ENCODE data around the gene TAF3. TPM values are rescaled to one million over a fixed set of nuclear protein-coding genes. Genes with fewer than 3 reads are reported as not detected.
A peak's percentile ranks its signal among the peaks of the same experiment; 100 is the strongest.

TAF3 gene
- total RNA-seq, 1 experiment from 2014 or later: 14.5 TPM

DNA sequence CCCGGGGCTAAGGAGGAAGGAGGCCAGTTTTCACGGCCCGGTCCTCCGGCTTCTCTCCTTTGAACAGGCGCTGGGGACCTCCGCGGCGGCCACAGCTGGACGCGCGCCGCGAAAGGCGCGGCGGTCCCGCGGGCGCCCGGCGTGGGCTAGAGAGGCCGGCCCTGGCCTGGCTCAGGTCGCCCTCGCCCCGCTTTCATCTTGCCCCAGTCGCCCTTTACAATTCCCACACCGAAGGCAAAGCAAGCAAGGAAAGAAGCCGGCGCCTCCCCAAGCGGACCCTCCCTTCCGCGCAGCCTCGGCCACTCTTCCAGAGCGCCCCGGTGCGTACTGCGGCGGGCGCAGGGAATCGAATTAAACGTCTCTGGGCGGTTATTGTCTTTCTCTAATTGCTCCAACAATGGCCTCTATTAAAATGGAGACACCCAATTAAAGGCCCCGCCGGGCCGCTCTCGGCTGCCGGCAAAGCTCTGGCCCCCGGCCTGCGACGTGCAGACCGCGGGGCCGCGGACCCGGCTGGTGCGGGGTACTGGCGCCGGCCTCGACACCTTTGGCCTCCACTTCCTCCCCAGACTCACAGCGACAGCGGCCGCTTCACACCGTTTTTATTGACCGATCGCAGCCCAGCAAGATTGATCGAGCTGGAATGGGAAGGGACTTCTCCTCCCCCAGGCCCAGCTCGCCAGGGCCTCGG lies 231.7 kb downstream of the TAF3 start:
- CTCF ChIA-PET: interaction anchor here (0.6 to 0.9 kb wide), 2 partner anchors 363 to 573 kb away, joined by 3 read pairs; no protein-coding TSS in a partner anchor
- intact Hi-C loops (cut with micrococcal nuclease; ENCODE audit: unreplicated experiment): loop anchor here (5.0 to 10.0 kb wide), 4 partner anchors 178 to 705 kb away; no protein-coding TSS in a partner anchor
- Mint-ChIP-seq H3K4me3 (ENCODE audit: low read depth, unreplicated experiment) (peak overlapping the region; percentile 86), H3K4me1 (ENCODE audit: low read depth, unreplicated experiment) (peaks cover 26% of the 10 kb centered on the region), H3K36me3 (ENCODE audit: insufficient read depth, unreplicated experiment) (peaks cover 50% of the 10 kb centered on the region), H3K9me3 (ENCODE audit: low read depth, unreplicated experiment) (no peaks in the 10 kb centered on the region), H3K27ac (ENCODE audit: unreplicated experiment) (no peak overlapping the region), H3K27me3 (ENCODE audit: unreplicated experiment) (peaks cover 56% of the 10 kb centered on the region)
- DNase-seq: peak; percentile 36
- TF ChIP-seq, protein P1, sequence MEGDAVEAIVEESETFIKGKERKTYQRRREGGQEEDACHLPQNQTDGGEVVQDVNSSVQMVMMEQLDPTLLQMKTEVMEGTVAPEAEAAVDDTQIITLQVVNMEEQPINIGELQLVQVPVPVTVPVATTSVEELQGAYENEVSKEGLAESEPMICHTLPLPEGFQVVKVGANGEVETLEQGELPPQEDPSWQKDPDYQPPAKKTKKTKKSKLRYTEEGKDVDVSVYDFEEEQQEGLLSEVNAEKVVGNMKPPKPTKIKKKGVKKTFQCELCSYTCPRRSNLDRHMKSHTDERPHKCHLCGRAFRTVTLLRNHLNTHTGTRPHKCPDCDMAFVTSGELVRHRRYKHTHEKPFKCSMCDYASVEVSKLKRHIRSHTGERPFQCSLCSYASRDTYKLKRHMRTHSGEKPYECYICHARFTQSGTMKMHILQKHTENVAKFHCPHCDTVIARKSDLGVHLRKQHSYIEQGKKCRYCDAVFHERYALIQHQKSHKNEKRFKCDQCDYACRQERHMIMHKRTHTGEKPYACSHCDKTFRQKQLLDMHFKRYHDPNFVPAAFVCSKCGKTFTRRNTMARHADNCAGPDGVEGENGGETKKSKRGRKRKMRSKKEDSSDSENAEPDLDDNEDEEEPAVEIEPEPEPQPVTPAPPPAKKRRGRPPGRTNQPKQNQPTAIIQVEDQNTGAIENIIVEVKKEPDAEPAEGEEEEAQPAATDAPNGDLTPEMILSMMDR (IDR thresholded peaks at IDR 0.05; ENCODE audit: unreplicated experiment): no peak
- no TSS peak for BruUV-seq (replicated peaks)

DNA sequence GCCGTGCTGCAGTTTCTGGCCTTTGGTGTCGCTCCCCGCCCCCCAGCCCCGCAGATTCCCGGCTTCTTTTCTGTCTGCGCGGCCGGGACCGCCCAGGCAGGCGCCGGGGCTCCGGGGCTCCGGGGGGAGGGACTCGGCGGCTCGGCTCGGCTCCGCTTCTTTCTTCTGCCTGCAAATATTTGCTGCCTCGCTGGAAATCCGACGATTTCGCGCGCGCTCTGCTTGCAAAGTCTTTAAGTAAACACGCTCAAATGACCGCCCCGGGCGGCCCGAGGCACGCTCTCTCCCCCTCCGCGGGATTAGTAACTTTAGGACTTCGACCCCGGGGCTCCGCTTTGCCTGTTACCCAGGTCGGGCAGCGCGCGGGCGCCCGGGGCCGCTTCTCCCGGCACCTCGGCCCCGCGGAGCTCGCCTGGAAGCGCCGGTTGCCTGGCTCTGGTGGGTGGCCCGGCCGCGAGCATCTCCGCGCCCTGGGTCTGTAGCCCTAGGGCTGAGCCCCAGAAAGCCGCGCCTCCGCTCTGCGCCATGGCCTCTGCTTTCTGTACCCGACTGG lies 232.3 kb downstream of the TAF3 start:
- no TSS peak for BruUV-seq (replicated peaks)

DNA sequence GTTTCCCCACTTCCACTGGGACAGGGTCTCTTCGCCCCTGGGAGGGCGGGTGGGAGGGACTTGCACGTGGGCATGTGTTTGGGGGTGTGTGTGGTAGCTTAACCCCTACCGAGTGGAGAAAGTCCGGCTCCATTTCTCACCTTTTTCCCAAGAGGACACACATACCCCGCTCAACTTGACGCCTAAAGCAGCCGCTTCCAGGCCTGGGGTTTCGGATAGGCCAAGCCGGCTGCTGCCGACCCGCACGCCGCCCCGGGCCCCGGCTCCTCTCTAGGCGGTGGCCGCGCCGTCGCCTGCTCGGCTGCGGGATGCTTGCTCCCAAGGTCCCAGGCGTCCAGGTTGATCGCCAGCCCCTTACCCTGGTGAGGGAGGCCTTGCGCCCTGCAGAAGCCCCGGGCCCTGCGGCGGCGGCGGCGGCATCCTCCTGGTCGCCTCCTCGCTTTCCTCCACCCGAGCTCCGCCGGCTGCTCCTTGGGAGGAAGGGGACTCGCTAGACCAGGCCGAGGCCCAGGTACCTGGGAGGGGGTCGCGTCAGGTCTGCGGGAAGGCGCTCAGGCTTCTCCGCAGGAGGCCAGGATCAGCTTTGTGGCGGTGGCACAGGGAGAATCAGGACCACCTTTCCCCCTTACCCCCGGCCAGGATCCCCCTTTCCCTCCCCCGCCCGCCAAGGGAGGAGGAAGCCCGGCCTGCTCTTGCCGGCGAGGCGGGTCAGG lies 233.0 kb downstream of the TAF3 start:
- Mint-ChIP-seq H3K27ac (ENCODE audit: unreplicated experiment) (no peak overlapping the region), H3K36me3 (ENCODE audit: insufficient read depth, unreplicated experiment) (peaks cover 46% of the 10 kb centered on the region), H3K9me3 (ENCODE audit: low read depth, unreplicated experiment) (no peaks in the 10 kb centered on the region), H3K4me3 (ENCODE audit: low read depth, unreplicated experiment) (peak overlapping the region; percentile 86), H3K4me1 (ENCODE audit: low read depth, unreplicated experiment) (peaks cover 14% of the 10 kb centered on the region), H3K27me3 (ENCODE audit: unreplicated experiment) (peaks cover 44% of the 10 kb centered on the region)
- intact Hi-C loops (cut with micrococcal nuclease; ENCODE audit: unreplicated experiment): loop anchor here (5.0 to 10.0 kb wide), 2 partner anchors 254 to 316 kb away; no protein-coding TSS in a partner anchor
- CTCF ChIA-PET: interaction anchor here (0.6 kb wide), 1 partner anchor 1247 kb away, joined by 3 read pairs; no protein-coding TSS in a partner anchor
- no TSS peak for BruUV-seq (replicated peaks)
- DNase-seq: no peak
- TF ChIP-seq, protein P1 (IDR thresholded peaks at IDR 0.05; ENCODE audit: unreplicated experiment): no peak

More for the DNA sequence above, 232.3 kb downstream of the TAF3 start:
- peaks cover 47% of the 10 kb centered on the region for H3K36me3 Mint-ChIP-seq (ENCODE audit: insufficient read depth, unreplicated experiment)
- intact Hi-C loops (cut with micrococcal nuclease; ENCODE audit: unreplicated experiment): loop anchor here (5.0 to 10.0 kb wide), 2 partner anchors 254 to 317 kb away; no protein-coding TSS in a partner anchor
- peaks cover 50% of the 10 kb centered on the region for H3K27me3 Mint-ChIP-seq (ENCODE audit: unreplicated experiment)
- H3K4me1 Mint-ChIP-seq (ENCODE audit: low read depth, unreplicated experiment): peaks cover 20% of the 10 kb centered on the region
- H3K4me3 Mint-ChIP-seq (ENCODE audit: low read depth, unreplicated experiment): peak overlapping the region; percentile 86
- H3K27ac Mint-ChIP-seq (ENCODE audit: unreplicated experiment): no peak overlapping the region
- CTCF ChIA-PET: interaction anchor here (0.6 to 0.9 kb wide), 2 partner anchors 364 to 1247 kb away, joined by 3 read pairs; no protein-coding TSS in a partner anchor
- TF ChIP-seq, protein P1 (IDR thresholded peaks at IDR 0.05; ENCODE audit: unreplicated experiment): no peak
- peak; percentile 60 for DNase-seq
- no peaks in the 10 kb centered on the region for H3K9me3 Mint-ChIP-seq (ENCODE audit: low read depth, unreplicated experiment)

DNA sequence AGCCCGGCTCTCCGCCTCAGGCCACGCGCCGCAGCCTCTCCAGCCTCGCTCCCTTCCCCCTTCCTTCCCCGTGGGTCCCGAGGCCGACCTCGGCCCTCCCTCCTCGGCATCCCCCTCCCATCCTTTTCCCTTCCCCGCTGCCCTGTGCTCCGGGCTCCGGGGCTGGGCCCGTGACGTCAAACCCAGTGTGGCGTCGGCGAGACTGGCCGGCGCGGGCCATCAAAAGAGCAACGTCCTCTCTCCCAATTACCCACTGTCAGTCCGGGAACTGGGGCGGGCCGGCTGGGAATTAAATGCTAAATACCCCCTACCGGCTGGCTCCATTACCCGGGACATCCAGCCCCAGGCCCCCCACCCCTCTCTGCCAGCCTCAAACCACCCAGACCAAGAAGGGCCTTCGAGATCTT lies 233.5 kb downstream of the TAF3 start:
- CTCF ChIA-PET: no interaction called here
- no peak overlapping the region for H3K27ac Mint-ChIP-seq (ENCODE audit: unreplicated experiment)
- intact Hi-C loops (cut with micrococcal nuclease; ENCODE audit: unreplicated experiment): loop anchor here (5.0 to 10.0 kb wide), 2 partner anchors 253 to 315 kb away; no protein-coding TSS in a partner anchor
- TF ChIP-seq, protein P1 (IDR thresholded peaks at IDR 0.05; ENCODE audit: unreplicated experiment): no peak
- no peaks in the 10 kb centered on the region for H3K9me3 Mint-ChIP-seq (ENCODE audit: low read depth, unreplicated experiment)
- H3K4me3 Mint-ChIP-seq (ENCODE audit: low read depth, unreplicated experiment): no peak overlapping the region
- H3K27me3 Mint-ChIP-seq (ENCODE audit: unreplicated experiment): peaks cover 38% of the 10 kb centered on the region
- BruUV-seq (replicated peaks): no TSS peak
- peaks cover 46% of the 10 kb centered on the region for H3K36me3 Mint-ChIP-seq (ENCODE audit: insufficient read depth, unreplicated experiment)
- H3K4me1 Mint-ChIP-seq (ENCODE audit: low read depth, unreplicated experiment): peaks cover 9% of the 10 kb centered on the region
- no peak for DNase-seq

All from Calu3 (cell line).